ENCODE data around the gene SKA3. TPM values are rescaled to one million over a fixed set of nuclear protein-coding genes. Genes with fewer than 3 reads are reported as not detected.

Gene SKA3
- total and polyA plus RNA-seq, 2 of the 13 experiments (the other 11 are each of a cell fraction or from before 2014, with no cell fraction given): 7.2 to 10.8 TPM

GRCh38 chr13:21176215-21176981 lies at the start of gene SKA3, which contains the start of gene MRPL57 (continued):
- TF ChIP-seq, protein P1, sequence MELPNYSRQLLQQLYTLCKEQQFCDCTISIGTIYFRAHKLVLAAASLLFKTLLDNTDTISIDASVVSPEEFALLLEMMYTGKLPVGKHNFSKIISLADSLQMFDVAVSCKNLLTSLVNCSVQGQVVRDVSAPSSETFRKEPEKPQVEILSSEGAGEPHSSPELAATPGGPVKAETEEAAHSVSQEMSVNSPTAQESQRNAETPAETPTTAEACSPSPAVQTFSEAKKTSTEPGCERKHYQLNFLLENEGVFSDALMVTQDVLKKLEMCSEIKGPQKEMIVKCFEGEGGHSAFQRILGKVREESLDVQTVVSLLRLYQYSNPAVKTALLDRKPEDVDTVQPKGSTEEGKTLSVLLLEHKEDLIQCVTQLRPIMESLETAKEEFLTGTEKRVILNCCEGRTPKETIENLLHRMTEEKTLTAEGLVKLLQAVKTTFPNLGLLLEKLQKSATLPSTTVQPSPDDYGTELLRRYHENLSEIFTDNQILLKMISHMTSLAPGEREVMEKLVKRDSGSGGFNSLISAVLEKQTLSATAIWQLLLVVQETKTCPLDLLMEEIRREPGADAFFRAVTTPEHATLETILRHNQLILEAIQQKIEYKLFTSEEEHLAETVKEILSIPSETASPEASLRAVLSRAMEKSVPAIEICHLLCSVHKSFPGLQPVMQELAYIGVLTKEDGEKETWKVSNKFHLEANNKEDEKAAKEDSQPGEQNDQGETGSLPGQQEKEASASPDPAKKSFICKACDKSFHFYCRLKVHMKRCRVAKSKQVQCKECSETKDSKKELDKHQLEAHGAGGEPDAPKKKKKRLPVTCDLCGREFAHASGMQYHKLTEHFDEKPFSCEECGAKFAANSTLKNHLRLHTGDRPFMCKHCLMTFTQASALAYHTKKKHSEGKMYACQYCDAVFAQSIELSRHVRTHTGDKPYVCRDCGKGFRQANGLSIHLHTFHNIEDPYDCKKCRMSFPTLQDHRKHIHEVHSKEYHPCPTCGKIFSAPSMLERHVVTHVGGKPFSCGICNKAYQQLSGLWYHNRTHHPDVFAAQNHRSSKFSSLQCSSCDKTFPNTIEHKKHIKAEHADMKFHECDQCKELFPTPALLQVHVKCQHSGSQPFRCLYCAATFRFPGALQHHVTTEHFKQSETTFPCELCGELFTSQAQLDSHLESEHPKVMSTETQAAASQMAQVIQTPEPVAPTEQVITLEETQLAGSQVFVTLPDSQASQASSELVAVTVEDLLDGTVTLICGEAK (IDR thresholded peaks at IDR 0.05): no peak
- TF ChIP-seq, protein P1 (CRISPR knock-in tag; IDR thresholded peaks at IDR 0.05): peak; percentile 66
- peak; percentile 34; the same call in 1 of the 2 replicates for TF ChIP-seq ZFP41 (CRISPR knock-in tag; IDR thresholded peaks at IDR 0.05; ENCODE audit: borderline replicate concordance)
- TF ChIP-seq, protein P2, sequence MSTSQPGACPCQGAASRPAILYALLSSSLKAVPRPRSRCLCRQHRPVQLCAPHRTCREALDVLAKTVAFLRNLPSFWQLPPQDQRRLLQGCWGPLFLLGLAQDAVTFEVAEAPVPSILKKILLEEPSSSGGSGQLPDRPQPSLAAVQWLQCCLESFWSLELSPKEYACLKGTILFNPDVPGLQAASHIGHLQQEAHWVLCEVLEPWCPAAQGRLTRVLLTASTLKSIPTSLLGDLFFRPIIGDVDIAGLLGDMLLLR (CRISPR knock-in tag; IDR thresholded peaks at IDR 0.05): peak; percentile 96
- TF ChIP-seq POGZ (CRISPR knock-in tag; IDR thresholded peaks at IDR 0.05): peak; percentile 96
- TF ChIP-seq FOXJ3 (CRISPR knock-in tag; IDR thresholded peaks at IDR 0.05; ENCODE audit: borderline replicate concordance): peak; percentile 84
- no peak for TF ChIP-seq MATR3 (CRISPR knock-in tag; IDR thresholded peaks at IDR 0.05)
- TF ChIP-seq ZNF253 (CRISPR knock-in tag; IDR thresholded peaks at IDR 0.05; ENCODE audit: borderline replicate concordance): peak; percentile 56; the same call in 1 of the 2 replicates
- TF ChIP-seq, protein P3, sequence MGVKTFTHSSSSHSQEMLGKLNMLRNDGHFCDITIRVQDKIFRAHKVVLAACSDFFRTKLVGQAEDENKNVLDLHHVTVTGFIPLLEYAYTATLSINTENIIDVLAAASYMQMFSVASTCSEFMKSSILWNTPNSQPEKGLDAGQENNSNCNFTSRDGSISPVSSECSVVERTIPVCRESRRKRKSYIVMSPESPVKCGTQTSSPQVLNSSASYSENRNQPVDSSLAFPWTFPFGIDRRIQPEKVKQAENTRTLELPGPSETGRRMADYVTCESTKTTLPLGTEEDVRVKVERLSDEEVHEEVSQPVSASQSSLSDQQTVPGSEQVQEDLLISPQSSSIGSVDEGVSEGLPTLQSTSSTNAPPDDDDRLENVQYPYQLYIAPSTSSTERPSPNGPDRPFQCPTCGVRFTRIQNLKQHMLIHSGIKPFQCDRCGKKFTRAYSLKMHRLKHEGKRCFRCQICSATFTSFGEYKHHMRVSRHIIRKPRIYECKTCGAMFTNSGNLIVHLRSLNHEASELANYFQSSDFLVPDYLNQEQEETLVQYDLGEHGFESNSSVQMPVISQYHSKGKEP (CRISPR knock-in tag; IDR thresholded peaks at IDR 0.05): peak; percentile 47; the same call in 1 of the 2 replicates
- 0 out of 2 replicates have a peak, but pooled peaks have one; percentile 72 for TF ChIP-seq ZNF672 (CRISPR knock-in tag; IDR thresholded peaks at IDR 0.05)
- TF ChIP-seq FOSL1 (CRISPR knock-in tag; IDR thresholded peaks at IDR 0.05; ENCODE audit: borderline replicate concordance): 0 out of 2 replicates have a peak, but pooled peaks have one; percentile 12
- peak; percentile 89 for TF ChIP-seq ZFY (CRISPR knock-in tag; IDR thresholded peaks at IDR 0.05)
- no peak for TF ChIP-seq RBM22 (optimal IDR thresholded peaks at IDR 0.05; ENCODE audit: low read length)
- peak; percentile 38; the same call in 1 of the 2 replicates for TF ChIP-seq ZMYM2 (CRISPR knock-in tag; IDR thresholded peaks at IDR 0.05)
- TF ChIP-seq ZMYM3 (CRISPR knock-in tag; IDR thresholded peaks at IDR 0.05): 0 out of 2 replicates have a peak, but pooled peaks have one; percentile 38
- peak; percentile 26 for TF ChIP-seq FOSL2 (CRISPR knock-in tag; IDR thresholded peaks at IDR 0.05)
